Hypothalamus (tissue), 51 donors: ENCODE results near the gene SPTLC1.

Experiments used
- DNase-seq, 51 donors: peaks; one replicate each; lab custom pipeline; 2025; lab: John Stamatoyannopoulos, UW

SPTLC1 gene

GRCh38 chr9:91992461-91993041, 122.7 kb downstream of the SPTLC1 start:
- no peak for DNase-seq

GRCh38 chr9:91991721-91992341, 123.4 kb downstream of the SPTLC1 start:
- no peak for DNase-seq

- DNase-seq = no peak
Observed at GRCh38 chr9:91986248-91986647, 129.0 kb downstream of the SPTLC1 start.

- no peak for DNase-seq
Observed at GRCh38 chr9:91985692-91986091, 129.5 kb downstream of the SPTLC1 start.
